ENCODE measurements around the gene NUP205.

NUP205 gene

GRCh38 chr7:135536150-135536549 is 21.6 kb upstream of the NUP205 start:
- Histone ChIP-seq H3K27ac (no peak overlapping the region), H3K9ac (ENCODE audit: insufficient read length) (no peak overlapping the region), H3K36me3 (ENCODE audit: insufficient read depth, low read length) (no peaks in the 10 kb centered on the region), H3K4me3 (no peak overlapping the region), H3K9me3 (ENCODE audit: low read depth, low read length) (no peaks in the 10 kb centered on the region)
- peak; percentile 18 for DNase-seq (ENCODE audit: low read depth, low spot score)
- no peak for TF ChIP-seq FOXP2 (optimal IDR thresholded peaks at IDR 0.05; ENCODE audit: control extremely low read depth, extremely low read length, insufficient read depth)
- TF ChIP-seq POLR2AphosphoS5 (IDR thresholded peaks at IDR 0.05; ENCODE audit: borderline replicate concordance, low read depth, low read length): no peak
- TF ChIP-seq EZH2 (IDR thresholded peaks at IDR 0.05): no peak

DNA sequence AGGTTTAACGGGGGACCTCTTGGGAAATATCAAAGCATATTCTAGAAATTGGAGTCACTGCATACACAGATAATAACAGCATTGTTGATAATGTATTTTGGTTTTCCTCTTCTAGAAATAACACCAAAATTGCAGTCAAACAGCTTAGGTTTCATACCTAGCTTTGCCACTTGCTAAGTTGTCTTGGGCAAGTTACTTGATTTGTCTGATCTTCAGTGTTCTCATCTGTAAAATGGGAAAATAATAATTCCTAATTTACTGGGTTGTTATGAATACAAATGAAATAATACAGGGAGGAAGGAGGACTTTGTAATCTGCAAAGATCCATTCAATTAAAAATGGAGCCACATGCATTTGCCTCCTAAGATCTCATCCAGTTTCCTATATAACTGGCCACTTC is 20.3 kb upstream of the NUP205 start:
- TF ChIP-seq FOXP2 (optimal IDR thresholded peaks at IDR 0.05; ENCODE audit: control extremely low read depth, extremely low read length, insufficient read depth) (no peak), POLR2AphosphoS5 (IDR thresholded peaks at IDR 0.05; ENCODE audit: borderline replicate concordance, low read depth, low read length) (no peak), EZH2 (IDR thresholded peaks at IDR 0.05) (no peak)
- Histone ChIP-seq H3K27ac (no peak overlapping the region), H3K9ac (ENCODE audit: insufficient read length) (no peak overlapping the region)

GRCh38 chr7:135537905-135538304 is 19.8 kb upstream of the NUP205 start:
- H3K36me3 ChIP-seq (ENCODE audit: insufficient read depth, low read length): no peaks in the 10 kb centered on the region
- H3K27ac ChIP-seq: no peak overlapping the region
- DNase-seq (ENCODE audit: low read depth, low spot score): no peak
- no peaks in the 10 kb centered on the region for H3K9me3 ChIP-seq (ENCODE audit: low read depth, low read length)
- no peak overlapping the region for H3K4me3 ChIP-seq
- TF ChIP-seq POLR2AphosphoS5 (IDR thresholded peaks at IDR 0.05; ENCODE audit: borderline replicate concordance, low read depth, low read length): no peak
- TF ChIP-seq EZH2 (IDR thresholded peaks at IDR 0.05): no peak
- TF ChIP-seq FOXP2 (optimal IDR thresholded peaks at IDR 0.05; ENCODE audit: control extremely low read depth, extremely low read length, insufficient read depth): no peak
- no peak overlapping the region for H3K9ac ChIP-seq (ENCODE audit: insufficient read length)

More for the DNA sequence above, 20.3 kb upstream of the NUP205 start:
- DNase-seq (ENCODE audit: low read depth, low spot score): no peak
- Histone ChIP-seq H3K4me3 (no peak overlapping the region), H3K36me3 (ENCODE audit: insufficient read depth, low read length) (no peaks in the 10 kb centered on the region), H3K9me3 (ENCODE audit: low read depth, low read length) (no peaks in the 10 kb centered on the region)

- Histone ChIP-seq H3K9me3 (ENCODE audit: low read depth, low read length) (no peaks in the 10 kb centered on the region), H3K4me3 (no peak overlapping the region), H3K36me3 (ENCODE audit: insufficient read depth, low read length) (no peaks in the 10 kb centered on the region), H3K27ac (0 out of 2 replicates have a peak overlapping the region, but pooled peaks have one; percentile 36), H3K9ac (ENCODE audit: insufficient read length) (no peak overlapping the region)
- no peak for DNase-seq (ENCODE audit: low read depth, low spot score)
- TF ChIP-seq FOXP2 (optimal IDR thresholded peaks at IDR 0.05; ENCODE audit: control extremely low read depth, extremely low read length, insufficient read depth): no peak
- TF ChIP-seq POLR2AphosphoS5 (IDR thresholded peaks at IDR 0.05; ENCODE audit: borderline replicate concordance, low read depth, low read length): no peak
- no peak for TF ChIP-seq EZH2 (IDR thresholded peaks at IDR 0.05)
Measured at GRCh38 chr7:135538376-135538775, 19.3 kb upstream of the NUP205 start.

DNA sequence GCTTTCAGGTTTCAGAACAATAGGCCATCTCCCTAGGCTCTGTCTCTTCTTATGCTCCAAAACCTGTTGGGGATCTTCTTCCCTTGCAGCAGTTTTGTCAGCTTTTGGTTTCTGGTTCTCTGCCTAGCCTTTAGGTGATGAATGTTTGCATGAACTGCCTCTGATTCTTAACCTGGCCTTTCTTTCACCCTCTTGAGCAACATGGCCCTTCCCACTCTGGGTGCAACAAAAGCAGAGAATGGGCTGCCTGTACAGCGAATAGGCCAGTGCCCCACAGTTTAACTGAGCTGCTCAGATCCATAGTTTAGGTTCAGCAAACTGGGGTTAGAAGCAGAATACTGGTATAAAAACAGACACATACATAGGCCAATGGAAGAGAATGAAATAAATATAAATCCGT is 18.1 kb upstream of the NUP205 start:
- Histone ChIP-seq H3K9me3 (ENCODE audit: low read depth, low read length) (no peaks in the 10 kb centered on the region), H3K9ac (ENCODE audit: insufficient read length) (no peak overlapping the region), H3K36me3 (ENCODE audit: insufficient read depth, low read length) (no peaks in the 10 kb centered on the region), H3K4me3 (no peak overlapping the region), H3K27ac (no peak overlapping the region)
- DNase-seq (ENCODE audit: low read depth, low spot score): no peak
- TF ChIP-seq FOXP2 (optimal IDR thresholded peaks at IDR 0.05; ENCODE audit: control extremely low read depth, extremely low read length, insufficient read depth) (no peak), EZH2 (IDR thresholded peaks at IDR 0.05) (no peak), POLR2AphosphoS5 (IDR thresholded peaks at IDR 0.05; ENCODE audit: borderline replicate concordance, low read depth, low read length) (no peak)

DNA sequence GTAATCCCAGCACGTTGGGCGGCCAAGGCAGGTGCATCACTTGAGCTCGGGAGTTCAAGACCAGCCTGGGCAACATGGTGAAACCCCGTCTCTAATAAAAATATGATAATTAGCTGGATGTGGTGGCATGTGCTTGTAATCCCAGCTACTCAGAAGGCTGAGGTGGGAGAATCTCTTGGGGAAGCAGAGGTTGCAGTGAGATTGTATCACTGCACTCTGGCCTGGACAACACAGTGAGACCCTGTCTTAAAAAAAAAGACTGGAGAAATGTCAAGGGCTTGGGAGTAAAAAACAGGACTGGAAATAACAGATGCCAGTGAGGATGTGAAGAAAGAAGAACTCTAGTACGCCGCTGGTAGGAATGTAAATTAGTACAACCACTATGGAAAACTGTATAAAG is 16.7 kb upstream of the NUP205 start:
- Histone ChIP-seq H3K27ac (no peak overlapping the region), H3K36me3 (ENCODE audit: insufficient read depth, low read length) (no peaks in the 10 kb centered on the region), H3K9me3 (ENCODE audit: low read depth, low read length) (no peaks in the 10 kb centered on the region), H3K4me3 (no peak overlapping the region), H3K9ac (ENCODE audit: insufficient read length) (no peak overlapping the region)
- DNase-seq (ENCODE audit: low read depth, low spot score): no peak
- no peak for TF ChIP-seq EZH2 (IDR thresholded peaks at IDR 0.05)
- TF ChIP-seq FOXP2 (optimal IDR thresholded peaks at IDR 0.05; ENCODE audit: control extremely low read depth, extremely low read length, insufficient read depth): no peak
- no peak for TF ChIP-seq POLR2AphosphoS5 (IDR thresholded peaks at IDR 0.05; ENCODE audit: borderline replicate concordance, low read depth, low read length)

GRCh38 chr7:135550196-135550595 is 7.5 kb upstream of the NUP205 start:
- DNase-seq (ENCODE audit: low read depth, low spot score): no peak
- TF ChIP-seq POLR2AphosphoS5 (IDR thresholded peaks at IDR 0.05; ENCODE audit: borderline replicate concordance, low read depth, low read length): no peak
- TF ChIP-seq FOXP2 (optimal IDR thresholded peaks at IDR 0.05; ENCODE audit: control extremely low read depth, extremely low read length, insufficient read depth): no peak
- no peak for TF ChIP-seq EZH2 (IDR thresholded peaks at IDR 0.05)

GRCh38 chr7:135552148-135552547 is 5.6 kb upstream of the NUP205 start:
- H3K9me3 ChIP-seq (ENCODE audit: low read depth, low read length): no peaks in the 10 kb centered on the region
- H3K9ac ChIP-seq (ENCODE audit: insufficient read length): no peak overlapping the region
- no peaks in the 10 kb centered on the region for H3K36me3 ChIP-seq (ENCODE audit: insufficient read depth, low read length)
- H3K4me3 ChIP-seq: no peak overlapping the region
- TF ChIP-seq EZH2 (IDR thresholded peaks at IDR 0.05) (no peak), FOXP2 (optimal IDR thresholded peaks at IDR 0.05; ENCODE audit: control extremely low read depth, extremely low read length, insufficient read depth) (no peak), POLR2AphosphoS5 (IDR thresholded peaks at IDR 0.05; ENCODE audit: borderline replicate concordance, low read depth, low read length) (no peak)
- H3K27ac ChIP-seq: no peak overlapping the region
- DNase-seq (ENCODE audit: low read depth, low spot score): no peak

More at GRCh38 chr7:135550196-135550595, 7.5 kb upstream of the NUP205 start:
- no peak overlapping the region for H3K9ac ChIP-seq (ENCODE audit: insufficient read length)
- no peak overlapping the region for H3K27ac ChIP-seq
- H3K4me3 ChIP-seq: no peak overlapping the region
- no peaks in the 10 kb centered on the region for H3K36me3 ChIP-seq (ENCODE audit: insufficient read depth, low read length)
- no peaks in the 10 kb centered on the region for H3K9me3 ChIP-seq (ENCODE audit: low read depth, low read length)

DNA sequence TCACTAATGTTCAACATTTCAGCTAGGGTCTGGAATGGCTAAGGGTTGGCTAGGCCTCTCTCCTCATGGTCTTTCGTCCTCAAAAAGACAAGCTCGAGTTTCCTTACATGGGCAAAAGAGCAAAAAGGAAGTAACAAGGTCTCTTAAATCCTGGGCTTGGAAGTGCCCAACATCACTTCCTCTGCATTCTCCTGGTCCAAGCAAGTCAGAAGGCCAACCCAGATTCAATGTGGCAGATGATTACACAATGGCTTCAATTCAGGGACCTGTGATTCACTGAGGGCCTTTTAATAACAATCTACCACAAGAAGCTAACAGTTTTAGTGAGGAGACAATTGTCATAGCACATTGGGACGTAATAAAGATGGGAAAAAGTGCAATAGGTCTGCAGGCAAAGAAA is 4.4 kb upstream of the NUP205 start:
- H3K9me3 ChIP-seq (ENCODE audit: low read depth, low read length): no peaks in the 10 kb centered on the region
- H3K27ac ChIP-seq: no peak overlapping the region
- DNase-seq (ENCODE audit: low read depth, low spot score): no peak
- H3K9ac ChIP-seq (ENCODE audit: insufficient read length): no peak overlapping the region
- no peaks in the 10 kb centered on the region for H3K36me3 ChIP-seq (ENCODE audit: insufficient read depth, low read length)
- H3K4me3 ChIP-seq: no peak overlapping the region
- TF ChIP-seq FOXP2 (optimal IDR thresholded peaks at IDR 0.05; ENCODE audit: control extremely low read depth, extremely low read length, insufficient read depth) (no peak), EZH2 (IDR thresholded peaks at IDR 0.05) (no peak), POLR2AphosphoS5 (IDR thresholded peaks at IDR 0.05; ENCODE audit: borderline replicate concordance, low read depth, low read length) (no peak)
